HS-5 (cell line): ENCODE data around the gene RAB27A.
"Not testable (repeated sequence)": the region's sequence is repeated elsewhere in the genome, so short reads cannot be mapped to it uniquely, and the experiment has no call there.

Source experiments
- DNase-seq: peaks from one replicate; pipeline ENCODE4 v3.0.0-alpha.2; 2012; ENCODE audit warnings: low read depth

The RAB27A gene

GRCh38 chr15:55289746-55290527 lies at the start of gene RAB27A:
Gene RAB27A, minus strand, starts transcription at chr15:55289813. Its CDS starts 54,879 bp downstream, at chr15:55234934.
- peak; percentile 64 for DNase-seq

- no peak for DNase-seq
These were observed 47.5 kb upstream of the RAB27A start for GRCh38 chr15:55337160-55337559.

GRCh38 chr15:55334997-55335396 lies 45.4 kb upstream of the RAB27A start:
- DNase-seq = peak; percentile 6

DNA sequence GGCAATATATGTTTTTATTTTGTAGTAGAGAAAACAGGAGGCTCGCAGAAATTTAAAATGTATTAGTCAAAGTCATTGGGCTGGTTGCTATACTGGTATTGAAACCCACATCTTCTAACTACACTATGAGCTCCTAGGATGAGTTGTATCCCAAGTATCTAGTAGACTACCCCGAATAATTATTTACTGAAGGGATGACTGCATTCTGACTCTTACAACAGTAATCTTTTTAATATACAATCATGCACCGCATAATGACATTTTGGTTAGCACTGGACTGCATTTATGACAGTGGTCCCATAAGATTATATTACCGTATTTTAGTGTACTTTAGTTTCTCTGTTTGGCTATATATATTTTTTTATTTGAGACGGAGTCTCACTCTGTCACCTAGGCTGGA lies 44.8 kb upstream of the RAB27A start:
- DNase-seq = no peak

DNA sequence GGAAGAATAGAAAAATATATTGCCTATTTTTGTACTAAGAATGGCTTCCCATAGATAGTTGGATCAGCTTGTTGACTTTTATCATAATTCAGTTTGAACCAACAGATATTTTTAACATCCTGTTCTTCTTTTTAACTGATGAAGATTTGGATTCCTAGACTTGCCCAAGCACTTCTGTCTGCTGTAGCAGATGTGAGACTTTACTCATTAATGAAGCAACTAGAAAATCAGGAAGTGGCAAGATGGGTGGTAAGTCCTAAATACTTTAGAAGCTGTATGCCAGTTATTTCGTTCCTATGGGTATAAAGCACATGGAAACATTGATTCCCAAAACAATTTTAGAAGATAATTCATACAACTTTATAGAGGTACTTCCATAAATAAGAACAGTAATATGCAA lies 37.8 kb upstream of the RAB27A start:
- DNase-seq = no peak

DNA sequence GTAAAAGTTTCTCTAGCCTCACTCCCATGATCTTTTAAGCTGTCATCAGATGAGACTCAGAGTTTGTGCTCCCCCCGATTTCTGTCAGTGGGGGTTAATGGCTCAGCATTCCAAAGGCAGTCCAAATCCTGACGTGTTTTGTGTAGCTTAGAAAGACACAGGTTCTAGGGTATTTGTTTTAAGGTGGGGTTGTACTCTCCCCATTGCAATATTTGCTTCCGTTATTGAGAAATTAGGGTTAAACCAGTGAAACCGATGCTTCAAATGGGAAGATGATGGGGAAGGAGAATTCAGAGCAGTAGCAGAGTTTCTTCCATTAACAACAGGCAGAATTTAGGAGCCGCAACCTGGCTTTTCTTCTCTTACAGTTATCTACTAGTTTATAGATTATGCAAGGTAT lies 32.9 kb upstream of the RAB27A start:
- DNase-seq = no peak

- no peak for DNase-seq
These were observed 31.4 kb upstream of the RAB27A start for GRCh38 chr15:55320963-55321362.

GRCh38 chr15:55320238-55320550 lies 30.6 kb upstream of the RAB27A start:
- no peak for DNase-seq

- peak; percentile 6 for DNase-seq
These were observed 30.1 kb upstream of the RAB27A start for GRCh38 chr15:55319537-55320237.

DNA sequence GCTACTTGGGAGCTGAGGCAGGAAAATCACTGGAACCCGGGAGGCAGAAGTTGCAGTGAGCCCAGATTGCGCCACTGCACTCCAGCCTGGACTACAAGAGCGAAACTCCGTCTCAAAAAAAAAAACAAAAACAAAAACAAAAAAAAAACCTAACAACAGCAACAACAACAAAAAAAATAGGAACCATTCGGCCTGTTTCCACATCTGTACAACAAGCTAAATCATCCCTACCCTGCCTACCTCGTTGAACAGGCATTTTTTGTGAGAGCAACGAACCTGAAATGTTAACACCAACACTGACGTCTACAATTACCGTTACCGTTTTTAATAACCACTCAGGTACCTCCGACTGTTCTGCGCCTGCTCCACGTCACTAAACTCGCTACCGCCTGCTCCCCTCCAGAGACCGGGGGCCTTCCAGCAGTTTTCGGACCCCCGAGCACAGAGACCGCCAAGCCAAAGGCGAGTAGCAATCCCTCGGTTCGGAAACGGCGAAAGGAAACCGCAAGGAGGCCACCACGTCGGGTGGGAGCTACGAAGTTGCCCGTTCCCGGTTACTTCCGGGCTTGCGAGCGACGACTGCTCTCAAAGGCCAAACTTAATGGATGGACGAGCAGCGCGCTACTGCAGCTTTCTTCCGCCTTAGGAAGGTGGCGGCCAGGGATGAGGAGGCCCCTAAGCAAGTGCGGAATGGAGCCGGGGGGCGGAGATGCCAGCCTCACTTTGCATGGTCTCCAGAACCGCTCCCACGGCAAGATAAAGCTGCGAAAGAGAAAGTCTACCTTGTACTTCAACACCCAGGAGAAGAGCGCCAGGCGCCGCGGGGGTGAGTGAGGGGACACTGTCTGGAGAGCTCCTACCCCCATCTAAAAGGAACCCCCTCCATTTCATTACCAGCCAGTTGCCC lies 29.2 kb upstream of the RAB27A start, which contains the start of the genes PIGB and PIGBOS1:
PIGB (plus strand) TSS at position 635 of the 907 bp plus-strand sequence; CDS start at position 664, 29 bp downstream.
PIGBOS1 (minus strand) TSS at position 536 of the 907 bp plus-strand sequence. CDS start 1,331 bp downstream, outside the sequence.
- DNase-seq = peak; percentile 68

DNA sequence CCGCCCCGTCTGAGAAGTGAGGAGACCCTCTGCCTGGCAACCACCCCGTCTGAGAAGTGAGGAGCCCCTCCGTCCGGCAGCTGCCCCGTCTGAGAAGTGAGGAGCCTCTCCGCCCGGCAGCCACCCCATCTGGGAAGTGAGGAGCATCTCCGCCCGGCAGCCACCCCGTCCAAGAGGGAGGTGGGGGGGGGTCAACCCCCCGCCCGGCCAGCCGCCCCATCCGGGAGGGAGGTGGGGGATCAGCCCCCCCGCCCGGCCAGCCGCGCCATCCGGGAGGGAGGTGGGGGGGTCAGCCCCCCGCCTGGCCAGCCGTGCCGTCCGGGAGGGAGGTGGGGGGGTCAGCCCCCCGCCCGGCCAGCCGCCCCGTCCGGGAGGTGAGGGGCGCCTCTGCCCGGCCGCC lies 13.2 kb upstream of the RAB27A start:
- not testable (repeated sequence) for DNase-seq

GRCh38 chr15:55297315-55297714 lies 7.7 kb upstream of the RAB27A start:
- DNase-seq = no peak

DNA sequence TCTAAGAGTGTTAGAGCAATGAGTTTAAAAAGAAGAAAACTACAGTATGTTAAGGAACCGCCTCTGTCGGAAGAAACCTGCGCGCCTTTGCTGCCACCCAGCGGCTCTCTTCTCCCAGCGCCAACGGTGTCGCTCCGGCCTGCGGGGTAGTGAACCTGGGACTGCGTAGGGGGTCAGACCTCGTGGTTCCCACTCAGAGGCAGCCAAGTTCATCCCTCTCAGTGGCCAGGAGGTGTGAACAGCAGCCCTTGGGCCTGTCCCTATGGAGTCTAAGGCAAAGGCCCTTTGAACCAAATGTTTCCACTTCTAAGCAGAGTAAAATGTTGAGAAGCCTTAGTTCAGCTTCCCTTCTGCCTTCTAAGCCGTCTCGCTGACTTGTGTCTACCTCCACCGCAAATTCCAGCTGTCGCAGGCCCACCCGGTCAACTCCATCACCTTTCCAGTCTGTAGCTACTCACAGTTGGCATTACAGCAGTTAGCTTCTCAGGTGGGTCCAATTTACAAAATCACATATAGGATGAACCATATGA lies 980 bp upstream of the RAB27A start:
- no peak for DNase-seq

- no peak for DNase-seq
These were observed 435 bp downstream of the RAB27A start for GRCh38 chr15:55289011-55289745.

DNA sequence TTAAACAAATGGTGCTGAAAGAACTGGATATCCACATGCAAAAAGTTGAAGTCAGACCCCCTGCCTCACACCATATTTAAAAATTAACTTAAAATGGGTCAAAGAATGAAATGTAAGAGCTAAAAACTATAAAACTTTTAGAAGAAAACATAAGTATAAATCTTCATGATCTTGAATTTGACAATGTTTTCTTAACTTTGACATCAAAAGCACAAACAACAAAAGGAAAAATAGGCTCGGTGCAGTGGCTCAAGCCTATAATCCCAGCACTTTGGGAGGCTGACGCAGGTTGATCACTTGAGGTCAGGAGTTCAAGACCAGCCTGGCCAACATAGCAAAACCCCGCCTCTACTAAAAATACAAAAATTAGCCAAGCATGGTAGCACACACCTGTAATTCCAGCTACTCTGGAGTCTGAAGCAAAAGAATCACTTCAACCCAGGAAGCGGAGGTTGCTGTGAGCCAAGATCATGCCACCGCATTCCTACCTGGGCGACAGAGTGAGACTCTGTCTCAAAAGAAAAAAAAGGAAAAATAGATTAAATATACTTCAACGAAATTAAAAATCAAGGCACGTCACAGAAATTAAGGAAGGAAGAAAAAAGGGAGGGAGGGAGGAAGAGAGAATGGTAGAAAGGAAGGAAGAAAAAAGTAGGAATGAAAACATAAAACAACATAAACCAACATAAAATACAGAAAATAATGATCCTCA lies 1.5 kb downstream of the RAB27A start:
- DNase-seq = no peak

GRCh38 chr15:55286442-55287189 lies 3.0 kb downstream of the RAB27A start:
- not testable (repeated sequence) for DNase-seq

DNA sequence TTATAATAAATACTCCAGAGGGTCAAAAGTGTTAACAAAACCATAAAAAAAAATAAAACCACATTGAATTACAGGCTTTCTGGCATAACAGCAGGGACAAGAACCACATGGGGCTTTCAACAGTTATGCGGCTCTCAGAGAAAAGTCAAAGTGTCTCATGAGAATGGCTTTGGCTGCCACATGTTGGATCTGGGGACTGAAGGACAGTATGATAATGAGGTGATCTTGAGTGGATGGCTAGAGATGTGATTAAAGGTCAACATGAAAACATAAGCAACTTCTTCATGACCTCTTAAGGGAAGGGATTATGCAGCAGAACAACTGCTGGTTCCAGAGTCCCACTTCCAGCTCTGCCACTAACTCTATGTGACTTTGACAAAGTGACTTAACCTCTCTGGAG lies 5.2 kb downstream of the RAB27A start:
- no peak for DNase-seq

DNA sequence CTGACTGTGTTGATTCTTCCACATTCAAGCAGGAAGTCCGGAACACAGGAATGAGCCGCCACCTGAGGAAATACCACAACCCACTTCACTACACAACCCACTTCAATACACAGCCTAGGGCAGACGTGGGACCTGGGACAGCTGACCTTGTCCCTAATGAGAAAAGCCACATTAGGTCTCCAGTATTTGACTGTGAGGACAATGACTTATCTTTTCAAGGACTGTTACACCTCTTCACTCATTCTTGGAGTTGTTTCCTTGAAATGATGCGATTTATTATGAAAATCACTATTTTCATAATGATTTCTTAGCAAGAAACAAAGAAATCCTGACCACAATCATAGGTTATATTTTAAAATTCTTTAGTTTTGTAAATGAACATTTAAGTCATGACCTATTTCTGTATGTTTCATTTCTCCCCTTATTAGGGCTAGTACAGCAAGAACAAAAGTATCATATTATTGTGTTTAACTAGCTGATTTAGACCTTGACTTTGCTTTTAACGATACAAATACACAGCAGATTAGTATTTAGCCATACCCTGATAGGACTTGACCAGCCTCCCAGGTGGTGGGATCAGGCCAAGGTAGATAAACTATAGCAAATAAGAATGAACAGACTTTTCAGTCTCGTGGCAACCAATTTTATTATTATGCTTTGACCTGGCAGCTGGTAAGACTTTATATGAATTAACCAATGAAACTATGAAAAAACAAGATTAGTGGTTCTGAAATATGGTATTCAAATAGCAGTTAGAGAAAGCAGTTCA lies 6.0 kb downstream of the RAB27A start:
- no peak for DNase-seq

DNA sequence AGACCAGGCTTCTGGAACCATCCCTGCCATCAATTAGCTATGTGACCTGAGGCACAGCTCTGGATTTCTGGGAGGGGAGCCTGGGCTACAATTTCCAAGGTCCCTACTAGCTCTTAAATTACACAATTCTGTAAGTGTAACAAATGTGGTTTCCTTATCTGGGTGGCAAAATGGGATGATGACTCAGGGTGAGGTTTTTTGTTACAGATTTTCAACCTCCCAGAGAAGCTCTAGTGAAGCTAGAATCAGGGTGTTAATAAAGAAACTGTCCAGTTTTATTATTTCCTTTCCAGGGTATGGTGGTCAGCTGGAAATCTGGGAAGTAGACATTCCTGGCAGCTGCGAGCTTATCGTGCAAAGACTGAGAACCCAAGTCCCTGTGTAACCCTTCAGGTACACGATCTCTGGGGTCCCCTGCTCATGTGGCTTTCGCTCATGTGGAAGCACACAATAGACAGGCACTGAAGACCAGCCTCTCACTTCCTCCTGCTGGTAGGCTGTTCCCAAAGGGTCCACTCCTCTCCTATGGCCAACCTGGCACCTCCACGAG lies 7.3 kb downstream of the RAB27A start:
- peak; percentile 68 for DNase-seq
